Measurements from ENCODE around the gene ARPP19.
A peak's percentile ranks its signal among the peaks of the same experiment; 100 is the strongest.

The ARPP19 gene

DNA sequence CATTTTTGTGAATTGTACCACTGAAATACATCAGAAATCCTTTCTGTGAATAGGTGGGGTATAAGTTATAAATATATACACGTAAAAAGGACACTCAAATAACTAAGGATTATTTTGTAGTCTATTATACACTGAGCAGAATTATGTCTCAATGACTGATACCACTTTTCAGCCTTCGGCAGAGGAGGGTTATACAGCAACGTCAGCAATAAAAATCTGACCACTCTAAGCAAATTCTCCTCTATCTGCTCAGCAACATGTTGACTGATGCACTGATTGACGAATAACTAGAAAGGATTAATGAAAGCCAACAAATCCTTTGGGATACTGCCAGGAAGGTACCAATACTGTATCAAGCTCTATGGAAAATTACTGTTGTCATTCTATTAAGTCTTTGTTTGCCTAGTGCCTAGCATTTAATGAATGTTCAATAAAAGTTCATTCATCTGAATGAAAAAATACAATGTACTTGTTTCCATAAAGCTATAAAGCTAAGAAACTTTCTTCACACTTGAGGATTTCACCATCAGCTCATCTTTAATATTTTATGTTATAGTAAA lies 5.2 kb downstream of the ARPP19 start:
- no peak for ATAC-seq
- TF ChIP-seq ZC3H10 (CRISPR knock-in tag; IDR thresholded peaks at IDR 0.05) (no peak), PPARA (CRISPR knock-in tag; IDR thresholded peaks at IDR 0.05; ENCODE audit: borderline replicate concordance) (no peak), TOX (CRISPR knock-in tag; IDR thresholded peaks at IDR 0.05; ENCODE audit: borderline replicate concordance) (no peak), ESRRG (CRISPR knock-in tag; IDR thresholded peaks at IDR 0.05) (no peak), TSHZ2 (CRISPR knock-in tag; IDR thresholded peaks at IDR 0.05) (no peak), TCF4 (CRISPR knock-in tag; IDR thresholded peaks at IDR 0.05; ENCODE audit: borderline replicate concordance) (no peak), ZFP3 (CRISPR knock-in tag; IDR thresholded peaks at IDR 0.05) (no peak), ZFP30 (CRISPR knock-in tag; IDR thresholded peaks at IDR 0.05) (no peak), ZNF8 (CRISPR knock-in tag; IDR thresholded peaks at IDR 0.05) (no peak), GLIS3 (CRISPR knock-in tag; IDR thresholded peaks at IDR 0.05) (no peak), ZNF565 (CRISPR knock-in tag; conservative IDR thresholded peaks at IDR 0.05; ENCODE audit: low read depth) (no peak), ISL1 (CRISPR knock-in tag; IDR thresholded peaks at IDR 0.05) (no peak), ZNF70 (CRISPR knock-in tag; IDR thresholded peaks at IDR 0.05) (no peak), BACH2 (CRISPR knock-in tag; IDR thresholded peaks at IDR 0.05; ENCODE audit: borderline replicate concordance) (no peak)
- TF ChIP-seq, protein P1, sequence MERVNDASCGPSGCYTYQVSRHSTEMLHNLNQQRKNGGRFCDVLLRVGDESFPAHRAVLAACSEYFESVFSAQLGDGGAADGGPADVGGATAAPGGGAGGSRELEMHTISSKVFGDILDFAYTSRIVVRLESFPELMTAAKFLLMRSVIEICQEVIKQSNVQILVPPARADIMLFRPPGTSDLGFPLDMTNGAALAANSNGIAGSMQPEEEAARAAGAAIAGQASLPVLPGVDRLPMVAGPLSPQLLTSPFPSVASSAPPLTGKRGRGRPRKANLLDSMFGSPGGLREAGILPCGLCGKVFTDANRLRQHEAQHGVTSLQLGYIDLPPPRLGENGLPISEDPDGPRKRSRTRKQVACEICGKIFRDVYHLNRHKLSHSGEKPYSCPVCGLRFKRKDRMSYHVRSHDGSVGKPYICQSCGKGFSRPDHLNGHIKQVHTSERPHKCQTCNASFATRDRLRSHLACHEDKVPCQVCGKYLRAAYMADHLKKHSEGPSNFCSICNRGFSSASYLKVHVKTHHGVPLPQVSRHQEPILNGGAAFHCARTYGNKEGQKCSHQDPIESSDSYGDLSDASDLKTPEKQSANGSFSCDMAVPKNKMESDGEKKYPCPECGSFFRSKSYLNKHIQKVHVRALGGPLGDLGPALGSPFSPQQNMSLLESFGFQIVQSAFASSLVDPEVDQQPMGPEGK (CRISPR knock-in tag; IDR thresholded peaks at IDR 0.05; ENCODE audit: borderline replicate concordance), result no peak
- TF ChIP-seq, protein P2, sequence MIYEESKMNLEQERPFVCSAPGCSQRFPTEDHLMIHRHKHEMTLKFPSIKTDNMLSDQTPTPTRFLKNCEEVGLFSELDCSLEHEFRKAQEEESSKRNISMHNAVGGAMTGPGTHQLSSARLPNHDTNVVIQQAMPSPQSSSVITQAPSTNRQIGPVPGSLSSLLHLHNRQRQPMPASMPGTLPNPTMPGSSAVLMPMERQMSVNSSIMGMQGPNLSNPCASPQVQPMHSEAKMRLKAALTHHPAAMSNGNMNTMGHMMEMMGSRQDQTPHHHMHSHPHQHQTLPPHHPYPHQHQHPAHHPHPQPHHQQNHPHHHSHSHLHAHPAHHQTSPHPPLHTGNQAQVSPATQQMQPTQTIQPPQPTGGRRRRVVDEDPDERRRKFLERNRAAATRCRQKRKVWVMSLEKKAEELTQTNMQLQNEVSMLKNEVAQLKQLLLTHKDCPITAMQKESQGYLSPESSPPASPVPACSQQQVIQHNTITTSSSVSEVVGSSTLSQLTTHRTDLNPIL (CRISPR knock-in tag; IDR thresholded peaks at IDR 0.05; ENCODE audit: low read depth), result no peak

DNA sequence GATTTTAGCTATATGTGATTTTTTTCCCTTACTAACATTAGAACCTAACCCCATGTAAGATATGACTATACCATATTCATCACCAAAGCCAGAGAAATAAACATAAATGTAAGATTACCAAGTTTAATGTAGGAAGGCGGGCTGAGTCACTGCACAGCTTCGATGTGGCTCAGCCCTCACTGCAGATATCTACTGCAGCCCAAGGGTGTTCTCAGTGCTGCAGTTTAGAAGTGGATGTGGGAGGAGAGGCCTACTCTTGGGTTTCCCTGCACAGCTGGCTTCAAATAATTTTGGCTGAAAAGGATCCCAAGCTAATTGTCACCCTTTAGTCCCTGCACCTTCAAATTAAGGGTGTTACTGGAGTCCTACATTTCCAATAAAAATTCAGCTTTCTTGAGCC lies 9.3 kb downstream of the ARPP19 start:
- peak; percentile 53; the same call in 2 of the 3 replicates for ATAC-seq
- TF ChIP-seq ZNF70 (CRISPR knock-in tag; IDR thresholded peaks at IDR 0.05) (no peak), TSHZ2 (CRISPR knock-in tag; IDR thresholded peaks at IDR 0.05) (no peak), ESRRG (CRISPR knock-in tag; IDR thresholded peaks at IDR 0.05) (no peak), SNAI2 (CRISPR knock-in tag; IDR thresholded peaks at IDR 0.05) (no peak), PPARA (CRISPR knock-in tag; IDR thresholded peaks at IDR 0.05; ENCODE audit: borderline replicate concordance) (no peak), BACH2 (CRISPR knock-in tag; IDR thresholded peaks at IDR 0.05; ENCODE audit: borderline replicate concordance) (no peak), RARB (CRISPR knock-in tag; IDR thresholded peaks at IDR 0.05) (no peak), CSRNP3 (CRISPR knock-in tag; IDR thresholded peaks at IDR 0.05) (no peak), GLIS3 (CRISPR knock-in tag; IDR thresholded peaks at IDR 0.05) (no peak), ZFP30 (CRISPR knock-in tag; IDR thresholded peaks at IDR 0.05) (no peak), ISL1 (CRISPR knock-in tag; IDR thresholded peaks at IDR 0.05) (no peak)
- TF ChIP-seq, protein P1 (CRISPR knock-in tag; IDR thresholded peaks at IDR 0.05; ENCODE audit: borderline replicate concordance), result no peak
- TF ChIP-seq, protein P2 (CRISPR knock-in tag; IDR thresholded peaks at IDR 0.05; ENCODE audit: low read depth), result no peak
